GM19238 (cell line): Measurements from ENCODE around the gene DOLPP1.
A peak's percentile ranks its signal among the peaks of the same experiment; 100 is the strongest.
"Not testable (repeated sequence)": the region's sequence is repeated elsewhere in the genome, so short reads cannot be mapped to it uniquely, and the experiment has no call there.

Source experiments
- DNase-seq: peaks from one replicate; pipeline ENCODE4 v3.0.0; 2011; ENCODE audit warnings: low spot score; ENCODE audit not compliant: insufficient read length

The DOLPP1 gene, protein sequence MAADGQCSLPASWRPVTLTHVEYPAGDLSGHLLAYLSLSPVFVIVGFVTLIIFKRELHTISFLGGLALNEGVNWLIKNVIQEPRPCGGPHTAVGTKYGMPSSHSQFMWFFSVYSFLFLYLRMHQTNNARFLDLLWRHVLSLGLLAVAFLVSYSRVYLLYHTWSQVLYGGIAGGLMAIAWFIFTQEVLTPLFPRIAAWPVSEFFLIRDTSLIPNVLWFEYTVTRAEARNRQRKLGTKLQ

GRCh38 chr9:129080601-129081387, at the start of gene DOLPP1:
TSS of gene DOLPP1 (plus strand) at chr9:129081111. CDS start at chr9:129081132, 21 bp downstream.
- peak; percentile 100 for DNase-seq

GRCh38 chr9:129031514-129031913, 49.4 kb upstream of the DOLPP1 start:
- no peak for DNase-seq

DNA sequence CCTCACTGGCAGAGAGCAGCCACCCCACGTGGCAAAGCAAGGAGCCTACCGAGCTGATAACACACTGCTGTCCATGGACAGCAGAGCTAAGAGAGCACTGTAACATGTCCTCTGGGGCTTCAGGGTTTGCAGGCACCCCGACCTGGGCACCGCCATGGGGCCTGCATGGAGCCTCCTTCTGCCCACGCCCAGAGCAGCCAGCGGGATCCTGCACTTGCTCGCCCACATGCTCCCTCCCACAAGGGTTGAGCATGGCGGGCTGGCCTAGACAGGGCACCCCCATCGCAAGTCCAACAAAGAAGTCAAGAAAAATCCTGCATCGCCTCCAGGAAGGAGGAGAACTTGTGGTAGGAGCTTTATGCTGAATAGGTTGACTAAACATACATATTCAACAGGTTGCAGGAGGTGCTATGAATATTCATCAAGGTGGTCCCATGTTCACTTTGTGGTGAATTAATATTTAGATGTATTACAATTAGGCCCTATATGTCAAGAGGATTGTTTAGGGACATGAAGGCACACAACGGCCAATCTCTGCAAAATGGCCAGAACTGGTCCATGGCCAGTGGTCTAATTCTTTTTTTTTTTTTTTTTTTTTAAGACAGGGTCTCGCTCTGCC, 48.3 kb upstream of the DOLPP1 start:
- no peak for DNase-seq

- no peak for DNase-seq
Measured at GRCh38 chr9:129033216-129033615, 47.7 kb upstream of the DOLPP1 start.

DNA sequence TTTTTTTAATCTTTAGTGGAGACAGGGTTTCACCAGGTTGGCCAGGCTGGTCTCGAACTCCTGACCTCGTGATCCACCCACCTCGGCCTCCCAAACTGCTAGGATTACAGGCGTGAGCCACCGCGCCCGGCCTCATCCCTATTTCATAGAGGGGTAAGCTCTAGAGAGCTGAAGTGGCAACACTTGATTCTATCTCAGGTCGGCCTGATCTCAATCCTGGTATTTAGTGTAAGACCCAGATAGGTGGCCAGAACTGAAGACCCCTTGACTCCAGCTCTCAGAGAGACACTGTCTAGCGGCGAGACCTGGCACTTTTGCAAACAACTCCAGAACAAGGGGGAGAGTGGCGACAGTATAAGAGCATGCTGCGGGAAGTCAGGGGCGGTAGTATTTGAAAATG, 45.1 kb upstream of the DOLPP1 start:
- DNase-seq: not testable (repeated sequence)

DNA sequence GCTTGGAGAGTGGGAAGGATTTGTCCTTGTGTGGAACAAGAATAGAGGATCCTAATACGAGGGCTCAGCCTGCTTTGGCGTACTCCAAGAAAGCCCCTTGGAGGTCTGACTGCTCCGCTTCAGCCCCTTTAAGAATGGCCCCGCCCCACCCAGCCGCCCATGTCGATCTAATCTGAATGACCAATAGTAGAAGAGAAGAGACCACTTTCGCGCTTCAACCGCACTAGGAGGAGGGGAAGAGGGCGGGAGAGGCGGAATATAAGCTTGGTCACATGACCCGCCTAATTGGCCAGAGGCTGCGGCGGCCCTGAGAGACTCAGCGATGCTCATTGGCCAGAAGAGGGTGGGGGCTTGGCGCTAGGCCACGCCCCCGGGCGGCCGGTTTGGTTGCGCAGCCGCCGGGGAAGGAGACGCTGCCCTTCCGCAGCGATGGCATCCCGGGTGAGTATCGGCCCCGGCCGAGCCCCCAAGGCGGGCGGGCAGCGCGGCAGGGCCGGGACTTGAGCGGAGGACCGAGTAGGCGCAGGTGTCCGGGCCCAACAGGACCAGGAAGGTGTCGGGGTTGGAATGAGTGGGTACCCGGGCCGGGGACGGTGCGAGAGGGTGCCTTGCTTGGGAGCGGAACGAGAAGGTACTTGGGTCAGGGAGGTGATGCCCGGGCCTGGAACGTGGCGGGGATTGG, 44.5 kb upstream of the DOLPP1 start, which contains the start of gene MIGA2:
Gene MIGA2, plus strand, starts transcription at position 386 of the 682 bp plus-strand sequence. CDS start 3,969 bp downstream, outside the sequence.
- peak; percentile 99 for DNase-seq

- DNase-seq: no peak
Measured at GRCh38 chr9:129036923-129037766, 43.8 kb upstream of the DOLPP1 start.

- no peak for DNase-seq
Measured at GRCh38 chr9:129037767-129038098, 43.2 kb upstream of the DOLPP1 start.

GRCh38 chr9:129038109-129038852, 42.6 kb upstream of the DOLPP1 start:
- DNase-seq: no peak

GRCh38 chr9:129040113-129040643, 40.7 kb upstream of the DOLPP1 start:
- DNase-seq: no peak

DNA sequence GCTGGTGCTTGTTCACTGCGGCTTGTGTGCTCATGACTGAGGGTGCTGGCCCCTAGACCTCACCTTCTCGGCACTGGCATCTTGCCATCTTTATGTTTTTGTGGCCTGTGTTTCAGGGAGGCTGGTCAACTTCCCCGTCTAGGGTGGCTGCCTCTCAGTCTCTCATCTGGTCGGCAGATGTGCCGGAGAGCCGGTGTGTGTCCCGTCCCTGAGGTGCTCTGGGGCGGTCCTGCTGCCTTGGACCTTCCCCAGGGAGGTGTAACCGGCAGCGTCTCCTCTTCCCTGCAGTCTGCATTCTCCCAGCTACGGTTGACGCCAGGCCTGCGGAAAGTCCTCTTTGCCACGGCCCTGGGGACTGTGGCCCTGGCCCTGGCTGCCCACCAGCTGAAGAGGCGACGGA, 38.9 kb upstream of the DOLPP1 start:
- DNase-seq: no peak

GRCh38 chr9:129052592-129052991, 28.3 kb upstream of the DOLPP1 start:
- no peak for DNase-seq

GRCh38 chr9:129053020-129053419, 27.9 kb upstream of the DOLPP1 start:
- no peak for DNase-seq

DNA sequence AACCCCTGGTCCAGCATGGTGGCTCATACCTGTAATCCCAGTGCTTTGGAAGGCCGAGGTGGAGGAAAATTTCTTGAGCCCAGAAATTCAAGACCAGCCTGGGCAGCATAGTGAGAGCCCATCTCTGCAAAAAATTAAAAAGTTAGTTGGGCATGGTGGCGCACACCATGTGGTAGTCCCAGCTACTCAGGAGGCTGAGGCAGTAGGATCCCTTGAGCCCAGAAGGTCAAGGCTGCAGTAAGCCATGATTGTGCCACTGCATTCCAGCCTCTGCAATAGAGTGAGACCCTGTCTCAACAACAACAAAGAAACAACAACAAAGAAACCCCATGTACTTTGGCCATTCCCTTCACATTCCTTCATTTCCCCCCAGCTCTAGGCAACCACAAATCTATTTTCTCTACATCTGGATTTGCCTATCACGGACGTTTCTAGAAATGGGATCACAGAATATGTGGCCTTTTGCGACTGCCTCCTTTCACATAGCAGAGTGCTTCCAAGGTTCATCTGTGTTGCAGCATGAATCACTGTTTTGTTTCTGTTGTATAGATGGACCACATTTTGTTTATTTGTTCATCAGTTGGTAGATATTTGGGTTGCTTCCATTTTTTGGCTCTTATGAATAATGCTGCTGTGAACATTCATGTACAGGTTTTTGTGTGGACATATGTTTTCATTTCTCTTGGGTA, 26.6 kb upstream of the DOLPP1 start:
- no peak for DNase-seq

- DNase-seq: no peak
Measured at GRCh38 chr9:129058965-129059795, 21.7 kb upstream of the DOLPP1 start.

- no peak for DNase-seq
Measured at GRCh38 chr9:129059796-129060785, 20.8 kb upstream of the DOLPP1 start.

GRCh38 chr9:129060991-129061390, 19.9 kb upstream of the DOLPP1 start:
- no peak for DNase-seq
